Tibial nerve (tissue), 4 donors: Measurements from ENCODE around the gene ZNF787.

ENCODE experiments used
- EP300 ChIP-seq, 2 donors: sonication (generic); formaldehyde crosslinking; IDR thresholded peaks; one replicate each; pipeline ENCODE4 v1.6.1; 2017; ENCODE audit warnings: antibody characterized with exemption in 2 of 2, mild to moderate bottlenecking in 1 of 2
- POLR2A ChIP-seq, 2 donors: fragments of 450-650 bp; IDR thresholded peaks; one replicate each; pipeline ENCODE4 v1.6.1; 2017; ENCODE audit warnings: antibody characterized with exemption in 2 of 2, mild to moderate bottlenecking in 2 of 2, moderate library complexity in 2 of 2
- TF ChIP-seq, protein P1 (sequence below), 5 experiments: fragments of 200-600 bp in 3 of 5; fragments of 450-650 bp in 2 of 5; sonication (generic) in 3 of 5; IDR thresholded peaks; one replicate each; pipeline ENCODE4 v1.5.1; 2016 to 2019; ENCODE audit warnings: antibody characterized with exemption in 5 of 5, mild to moderate bottlenecking in 3 of 5, moderate library complexity in 2 of 5

GRCh38 chr19:56134654-56134921, 13.5 kb upstream of the ZNF787 start:
- TF ChIP-seq, protein P1, sequence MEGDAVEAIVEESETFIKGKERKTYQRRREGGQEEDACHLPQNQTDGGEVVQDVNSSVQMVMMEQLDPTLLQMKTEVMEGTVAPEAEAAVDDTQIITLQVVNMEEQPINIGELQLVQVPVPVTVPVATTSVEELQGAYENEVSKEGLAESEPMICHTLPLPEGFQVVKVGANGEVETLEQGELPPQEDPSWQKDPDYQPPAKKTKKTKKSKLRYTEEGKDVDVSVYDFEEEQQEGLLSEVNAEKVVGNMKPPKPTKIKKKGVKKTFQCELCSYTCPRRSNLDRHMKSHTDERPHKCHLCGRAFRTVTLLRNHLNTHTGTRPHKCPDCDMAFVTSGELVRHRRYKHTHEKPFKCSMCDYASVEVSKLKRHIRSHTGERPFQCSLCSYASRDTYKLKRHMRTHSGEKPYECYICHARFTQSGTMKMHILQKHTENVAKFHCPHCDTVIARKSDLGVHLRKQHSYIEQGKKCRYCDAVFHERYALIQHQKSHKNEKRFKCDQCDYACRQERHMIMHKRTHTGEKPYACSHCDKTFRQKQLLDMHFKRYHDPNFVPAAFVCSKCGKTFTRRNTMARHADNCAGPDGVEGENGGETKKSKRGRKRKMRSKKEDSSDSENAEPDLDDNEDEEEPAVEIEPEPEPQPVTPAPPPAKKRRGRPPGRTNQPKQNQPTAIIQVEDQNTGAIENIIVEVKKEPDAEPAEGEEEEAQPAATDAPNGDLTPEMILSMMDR (IDR thresholded peaks at IDR 0.05) = no peak
- TF ChIP-seq EP300 (IDR thresholded peaks at IDR 0.05) = no peak
- no peak for TF ChIP-seq POLR2A (IDR thresholded peaks at IDR 0.05)
